GM19193 (cell line): ENCODE results near the gene AGBL1.

ENCODE experiments used
- POLR2A ChIP-seq: IDR thresholded peaks from 4 replicates; pipeline ENCODE4 v1.6.1; 2011; ENCODE audit not compliant: insufficient read depth, insufficient read length; ENCODE audit errors: extremely low read depth

The AGBL1 gene

DNA sequence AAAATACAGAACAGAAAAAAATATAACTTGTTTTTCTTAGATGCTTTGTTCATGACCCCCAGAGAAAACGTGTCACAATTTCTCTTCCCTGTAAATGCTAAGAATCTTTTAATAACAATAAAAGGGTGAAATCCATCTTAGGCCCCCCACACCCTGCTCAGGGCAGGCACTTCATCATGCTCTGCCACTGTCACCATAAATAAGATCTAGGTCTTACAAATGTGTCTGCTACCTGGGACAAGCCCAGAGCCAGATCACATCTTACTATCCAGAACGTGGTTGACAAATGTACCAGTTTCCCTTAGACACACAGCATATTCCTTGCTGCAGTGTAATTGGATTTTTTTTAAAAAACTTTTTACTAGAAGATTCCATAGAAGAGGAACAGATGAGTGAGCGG is 795.4 kb downstream of the AGBL1 start:
- no peak for TF ChIP-seq POLR2A

DNA sequence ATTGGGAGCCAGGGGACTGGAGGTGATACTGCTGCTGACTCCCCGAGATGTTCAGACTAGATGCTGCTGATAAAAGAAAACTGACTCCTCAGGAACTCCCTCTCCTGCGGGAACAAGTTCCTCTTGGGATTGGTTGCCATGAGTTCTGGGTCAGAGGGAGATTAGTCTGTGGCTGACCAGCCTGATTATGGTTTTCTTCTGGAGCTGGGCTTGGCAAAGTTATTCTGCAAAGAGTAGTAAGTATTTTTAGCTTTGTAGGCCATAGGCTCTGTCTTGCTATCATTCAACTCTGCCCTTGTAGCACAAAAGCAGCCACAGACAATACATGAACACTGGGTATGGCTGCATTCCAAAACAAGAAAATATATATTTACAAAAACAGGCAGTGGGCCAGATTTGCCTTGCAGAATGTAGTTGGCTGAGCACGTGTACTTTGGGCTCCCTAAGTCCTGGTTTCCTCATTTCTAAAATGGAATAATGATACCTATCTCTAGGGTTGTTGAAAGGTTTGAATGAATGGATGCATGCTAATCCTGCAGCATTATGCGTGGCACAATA is 796.8 kb downstream of the AGBL1 start:
- no peak for TF ChIP-seq POLR2A

GRCh38 chr15:86877171-86877631 is 797.5 kb downstream of the AGBL1 start:
- TF ChIP-seq POLR2A, result no peak

DNA sequence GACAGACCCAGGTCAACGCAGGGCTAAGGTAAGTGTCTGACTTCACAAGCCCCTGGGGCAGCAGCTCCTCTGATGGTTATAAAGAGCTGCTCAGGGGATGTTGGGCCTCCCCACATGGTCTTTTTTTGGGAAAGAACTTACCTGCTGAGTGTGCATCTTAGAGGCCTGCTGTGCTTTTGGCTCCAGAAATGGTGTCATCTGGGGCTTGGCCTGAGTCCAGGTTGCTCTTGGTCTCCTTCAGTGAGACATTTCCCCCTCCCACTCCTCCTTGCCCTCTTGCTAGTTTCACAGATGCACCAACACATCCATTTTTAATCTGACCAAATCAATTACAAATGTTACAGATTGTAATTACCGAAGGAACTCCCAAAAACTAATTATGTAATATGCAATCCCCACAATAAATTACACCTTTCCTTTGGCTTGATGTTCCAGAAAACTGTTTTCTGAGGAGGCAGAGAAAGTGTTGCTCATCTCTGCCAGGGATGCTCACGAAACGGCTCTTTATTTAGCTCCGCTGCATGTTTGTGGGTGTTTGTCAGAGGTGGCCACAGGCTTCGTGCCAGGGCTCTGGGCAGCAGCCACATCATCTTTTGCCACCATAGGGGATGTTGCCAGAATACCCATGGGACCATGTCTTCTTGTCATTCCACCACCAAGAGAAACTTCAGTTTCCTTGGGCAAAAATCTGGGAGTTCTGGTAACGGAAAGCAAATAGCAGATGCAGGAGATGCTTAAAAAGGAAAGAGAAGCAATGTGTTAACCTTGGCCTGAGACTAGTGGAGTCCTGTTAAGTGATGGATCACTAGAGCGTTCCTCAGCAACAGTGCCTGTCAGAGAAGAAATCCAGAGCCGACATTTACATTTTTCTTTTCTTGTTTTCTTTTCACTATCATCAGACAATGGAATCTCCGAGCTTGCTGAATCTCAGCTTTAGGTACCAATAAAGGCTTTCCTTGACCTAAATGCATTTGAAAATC is 799.9 kb downstream of the AGBL1 start:
- TF ChIP-seq POLR2A, result no peak

- no peak for TF ChIP-seq POLR2A
Measured at GRCh38 chr15:86885616-86886015, 805.9 kb downstream of the AGBL1 start.

DNA sequence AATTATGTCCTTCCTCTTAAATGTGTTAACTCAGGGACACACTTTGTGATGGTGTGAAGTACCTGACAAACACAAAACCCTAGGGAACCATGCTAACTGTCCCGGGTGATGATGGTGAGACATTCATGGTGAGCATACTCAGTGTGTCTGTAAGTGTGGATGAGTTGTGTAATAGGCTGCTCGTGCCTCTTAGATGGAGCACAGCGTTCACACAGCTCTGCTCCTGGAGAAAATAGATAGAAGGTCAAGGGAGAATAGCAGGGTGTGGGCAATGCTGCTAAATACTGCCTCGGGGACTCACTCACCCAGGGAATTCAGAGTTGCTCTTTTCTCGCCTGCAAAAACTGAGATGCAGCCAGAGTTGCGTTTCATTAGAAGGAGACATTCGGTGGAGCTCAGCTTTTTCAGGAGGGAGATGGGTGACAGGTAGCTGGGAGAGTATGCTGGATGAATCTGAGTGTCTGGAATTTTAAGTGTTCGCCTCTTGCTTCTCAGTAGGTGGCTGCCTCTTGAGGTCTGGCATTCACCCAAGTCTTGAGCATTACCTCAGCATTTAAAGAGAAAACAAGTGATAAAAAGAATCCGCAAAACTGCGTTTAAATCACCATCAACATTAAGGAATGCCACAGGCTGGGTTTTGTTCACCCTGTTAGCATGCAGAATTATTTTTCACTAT is 813.2 kb downstream of the AGBL1 start:
- no peak for TF ChIP-seq POLR2A

- TF ChIP-seq POLR2A, result no peak
Measured at GRCh38 chr15:86894269-86894668, 814.6 kb downstream of the AGBL1 start.

DNA sequence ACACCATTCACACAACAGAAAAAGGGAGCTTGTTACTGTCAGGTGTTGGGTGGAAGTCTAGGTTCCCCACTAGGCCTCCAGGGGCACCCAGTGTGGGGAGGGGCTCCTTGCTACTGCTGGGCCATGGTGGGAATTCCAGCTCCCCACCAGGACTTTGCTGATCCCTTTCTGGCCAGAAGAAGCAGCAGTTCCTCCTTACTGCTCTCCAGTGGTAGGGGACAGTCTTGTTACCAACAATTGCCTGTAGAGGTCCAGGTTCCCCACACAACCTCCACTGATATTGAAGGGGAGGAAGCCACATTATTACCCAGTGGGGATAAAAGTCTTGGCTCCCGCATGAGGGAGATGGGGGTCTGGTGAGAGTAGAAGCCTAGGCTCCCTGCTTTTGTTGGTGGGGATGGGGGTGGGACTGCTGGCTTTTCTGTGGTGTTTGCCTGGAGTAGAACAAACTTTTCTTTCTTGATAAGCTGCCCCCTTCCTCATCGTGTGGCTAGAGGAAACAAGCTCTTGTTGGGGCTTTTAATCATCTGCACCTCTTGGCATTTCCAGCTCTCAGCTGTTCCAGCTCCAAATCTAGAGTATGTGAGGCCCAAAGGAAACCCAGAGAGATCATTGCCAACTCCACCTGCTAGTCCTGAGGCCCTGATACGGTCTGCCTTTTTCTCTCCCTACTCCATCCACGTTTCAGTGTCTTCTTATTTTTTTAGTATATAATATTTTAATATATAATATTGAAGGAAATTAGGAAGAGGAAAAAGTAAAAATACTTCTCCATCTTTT is 824.2 kb downstream of the AGBL1 start:
- no peak for TF ChIP-seq POLR2A

DNA sequence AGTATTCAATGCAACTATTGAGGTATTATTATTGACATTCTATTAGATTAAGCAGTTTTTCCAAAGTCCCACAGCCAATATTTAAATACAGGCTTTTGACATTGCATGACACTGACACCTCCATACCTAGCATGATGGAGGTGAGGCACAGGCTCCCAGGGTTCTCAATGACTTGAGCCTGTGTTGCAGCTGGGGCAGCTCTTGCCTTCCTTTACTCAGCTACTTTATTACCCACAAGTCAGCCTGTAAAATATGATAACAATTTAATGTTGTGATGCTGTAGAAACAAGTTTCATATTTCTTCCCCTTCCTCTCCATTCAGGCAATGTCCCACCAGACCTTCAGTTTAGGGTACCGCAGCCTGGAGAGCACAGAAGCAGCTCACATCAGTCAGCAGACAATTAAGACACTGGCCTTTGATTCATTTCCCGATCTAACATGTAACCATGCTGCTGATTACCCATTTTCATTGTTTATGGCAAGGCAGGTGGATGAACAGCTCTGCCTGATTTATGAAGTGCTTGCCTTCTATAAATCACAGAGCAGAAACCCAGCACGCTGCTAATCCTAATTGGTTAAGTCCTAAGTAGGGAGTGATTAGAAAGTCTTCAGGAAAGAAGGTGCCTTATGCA is 826.1 kb downstream of the AGBL1 start:
- TF ChIP-seq POLR2A, result no peak

GRCh38 chr15:86906376-86906775 is 826.7 kb downstream of the AGBL1 start:
- TF ChIP-seq POLR2A, result no peak

DNA sequence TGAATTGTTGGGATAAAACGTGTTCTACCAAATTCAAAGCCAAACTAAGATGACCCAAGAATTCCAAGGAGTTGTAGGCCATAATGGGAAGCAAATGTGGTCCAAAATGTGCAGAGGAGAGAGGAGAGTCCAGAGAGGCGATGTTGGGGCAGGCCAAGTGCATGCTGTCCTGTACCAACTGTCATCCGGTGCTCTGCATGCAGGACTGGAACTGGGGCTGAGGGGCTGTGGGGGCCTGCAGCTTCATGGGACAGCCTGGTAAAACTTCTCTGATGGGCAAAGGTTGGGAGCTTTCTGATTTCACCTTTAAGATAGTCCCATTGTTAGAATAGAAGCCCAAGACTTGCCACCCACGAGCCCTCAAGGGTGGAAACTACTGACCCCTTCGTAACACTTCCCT is 831.4 kb downstream of the AGBL1 start:
- no peak for TF ChIP-seq POLR2A

GRCh38 chr15:86912661-86913060 is 833.0 kb downstream of the AGBL1 start:
- TF ChIP-seq POLR2A, result no peak

DNA sequence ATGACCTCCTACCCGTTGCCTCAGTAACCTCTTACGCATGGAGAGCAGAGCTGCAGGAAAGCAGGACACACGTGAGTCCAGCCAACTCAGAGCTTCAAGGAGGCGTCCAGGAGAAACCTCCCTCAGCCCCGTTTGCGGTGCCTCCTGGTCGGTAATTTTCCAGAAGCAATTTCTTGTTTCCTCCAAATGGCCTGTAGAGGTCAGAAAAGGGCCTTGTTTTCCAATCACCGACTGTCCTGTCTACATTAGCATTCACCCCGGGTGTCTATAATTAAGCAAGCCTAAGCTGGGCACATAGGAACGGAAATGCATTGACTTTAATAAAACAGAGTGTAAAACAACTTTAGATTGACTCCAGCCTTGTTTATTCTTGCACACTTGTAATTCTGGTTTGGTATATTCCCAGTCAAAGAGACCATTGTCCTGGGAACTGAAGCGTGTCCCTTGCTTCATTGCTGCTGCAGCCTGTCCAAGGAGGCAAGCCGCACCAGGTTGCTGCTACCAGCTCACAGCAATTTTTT is 836.2 kb downstream of the AGBL1 start:
- no peak for TF ChIP-seq POLR2A
